Transverse colon (tissue), 4 donors: ENCODE measurements around the gene PLPPR2. TPM values are rescaled to one million over a fixed set of nuclear protein-coding genes. Genes with fewer than 3 reads are reported as not detected.
A peak's percentile ranks its signal among the peaks of the same experiment; 100 is the strongest.

ENCODE experiments used
- DNase-seq: peaks from one replicate; pipeline ENCODE4 v3.0.0-alpha.2; 2019
- H3K27ac ChIP-seq, 4 donors: fragments of 200-600 bp; sonication (generic); 2 replicates each; pipeline ENCODE4 v1.5.1; 2016 to 2018; ENCODE audit warnings: inconsistent platforms in 4 of 4
- H3K27me3 ChIP-seq: fragments of 200-600 bp; sonication (generic); 2 replicates; pipeline ENCODE4 v1.5.1; 2017; ENCODE audit warnings: inconsistent platforms
- H3K36me3 ChIP-seq, 4 donors: fragments of 200-600 bp; sonication (generic); 2 replicates each; pipeline ENCODE4 v1.5.1; 2017 to 2019; ENCODE audit warnings: inconsistent platforms in 4 of 4
- H3K4me1 ChIP-seq, 4 donors: fragments of 200-600 bp; sonication (generic); 2 replicates each; pipeline ENCODE4 v1.5.1; 2017 to 2020; ENCODE audit warnings: inconsistent platforms in 4 of 4
- H3K4me3 ChIP-seq, 4 donors: fragments of 200-600 bp; sonication (generic); 1 replicate in 1 of 4; 2 replicates in 3 of 4; pipeline versions ENCODE4 v1.5.1 to v1.6.1; 2017 to 2019; ENCODE audit warnings: inconsistent platforms in 4 of 4
- H3K9me3 ChIP-seq, 2 donors: fragments of 200-600 bp; sonication (generic); 2 replicates each; pipeline ENCODE4 v1.5.1; 2017 to 2019; ENCODE audit warnings: inconsistent platforms in 2 of 2
- CTCF ChIP-seq, 5 experiments: fragments of 200-600 bp in 3 of 5; fragments of 450-650 bp in 2 of 5; sonication (generic) in 3 of 5; IDR thresholded peaks; 1 replicate in 2 of 5; 2 replicates in 3 of 5; pipeline ENCODE4 v1.5.1; 2016 to 2017; ENCODE audit warnings: antibody characterized with exemption in 5 of 5, inconsistent platforms in 3 of 5, mild to moderate bottlenecking in 2 of 5, moderate library complexity in 1 of 5
- EP300 ChIP-seq: sonication (generic); formaldehyde crosslinking; IDR thresholded peaks from one replicate; pipeline ENCODE4 v1.6.1; 2017; ENCODE audit warnings: antibody characterized with exemption, low read depth
- POLR2A ChIP-seq: fragments of 450-650 bp; IDR thresholded peaks from one replicate; pipeline ENCODE4 v1.6.1; 2016; ENCODE audit warnings: antibody characterized with exemption, mild to moderate bottlenecking, moderate library complexity
- POLR2AphosphoS5 ChIP-seq, 3 donors: sonication (generic); formaldehyde crosslinking; IDR thresholded peaks; one replicate each; pipeline ENCODE4 v1.6.1; 2016; ENCODE audit warnings: antibody characterized with exemption in 3 of 3
- WGBS, 2 donors: methylation state at CpG; one replicate each; pipeline ENCODE4 v1.1.5; 2018; ENCODE audit warnings: low coverage in 1 of 2; 5-methylcytosine and 5-hydroxymethylcytosine counted together
- in situ Hi-C, 4 donors: fragments of 200-750 bp; cut with MboI; loops; one replicate each; pipeline versions ENCODE4 v1.15.0 to v1.15.1; 2017; ENCODE audit warnings: low sequenced_read_pairs in 3 of 4, low pct_ligation_motif_present in 1 of 4, low pct_unique_long_range_greater_than_20kb in 1 of 4
- intact Hi-C: fragments of 100-400 bp; cut with DNase I; formaldehyde crosslinking; loops from one replicate; pipeline ENCODE4 v1.15.1; 2023; ENCODE audit warnings: low total_unique reads
- total RNA-seq, 4 donors: library from RNA; depleted of rRNA; stranded (reverse); fragments of >200 nt; gene quantifications; one replicate each; pipeline ENCODE4 v1.1.0, GENCODE V29; 2016

The PLPPR2 gene
- total RNA-seq, 4 donors from 2014 or later, result 6.3 to 51.7 (median 11.5) TPM

- H3K36me3 ChIP-seq, result peaks cover 0 to under 1% (median 0%) of the 10 kb centered on the region in 4 donors
- no peaks in the 10 kb centered on the region for H3K9me3 ChIP-seq
- in situ Hi-C loops (no loop called here), intact Hi-C loops (no loop called here)
- H3K27ac ChIP-seq, result peak overlapping the region in 1 of 4 donors; percentile 2
- H3K27me3 ChIP-seq, result no peaks in the 10 kb centered on the region
- TF ChIP-seq CTCF (IDR thresholded peaks at IDR 0.05), result no peak
- no peak for TF ChIP-seq EP300
- no peak for TF ChIP-seq POLR2A
- TF ChIP-seq POLR2AphosphoS5 (IDR thresholded peaks at IDR 0.05), result no peak
- no peak overlapping the region for H3K4me3 ChIP-seq
- no peak for DNase-seq
- peaks cover 13 to 44% (median 20%) of the 10 kb centered on the region in 4 donors for H3K4me1 ChIP-seq
- WGBS, 2 donors, result 45 to 49% methylated on average over 3 to 7 of the region's 7 CpGs
Observed at GRCh38 chr19:11322269-11323024, 32.8 kb upstream of the PLPPR2 start.

- intact Hi-C loops (no loop called here), in situ Hi-C loops (no loop called here)
- Histone ChIP-seq H3K4me3 (no peak overlapping the region), H3K4me1 (peaks cover 13 to 39% (median 20%) of the 10 kb centered on the region in 4 donors), H3K9me3 (no peaks in the 10 kb centered on the region), H3K27ac (peak overlapping the region; percentile 65 to 78 (median 74)), H3K36me3 (peaks cover 0 to 8% (median 0%) of the 10 kb centered on the region in 4 donors), H3K27me3 (no peaks in the 10 kb centered on the region)
- DNase-seq, result no peak
- WGBS, 2 donors, result 29 to 72% methylated on average over 1 to 5 of the region's 5 CpGs
- TF ChIP-seq CTCF (IDR thresholded peaks at IDR 0.05) (no peak), POLR2A (no peak), POLR2AphosphoS5 (IDR thresholded peaks at IDR 0.05) (no peak), EP300 (no peak)
Observed at GRCh38 chr19:11323601-11324078, 31.6 kb upstream of the PLPPR2 start.

GRCh38 chr19:11324079-11324661 is 31.1 kb upstream of the PLPPR2 start:
- TF ChIP-seq POLR2A, result no peak
- no peak for TF ChIP-seq EP300
- TF ChIP-seq CTCF (IDR thresholded peaks at IDR 0.05), result no peak
- TF ChIP-seq POLR2AphosphoS5 (IDR thresholded peaks at IDR 0.05), result peak in 2 of 3 donors; percentile 56 to 61
- Histone ChIP-seq H3K36me3 (peaks cover 0 to 8% (median 0%) of the 10 kb centered on the region in 4 donors), H3K27me3 (no peaks in the 10 kb centered on the region), H3K4me1 (peaks cover 13 to 35% (median 19%) of the 10 kb centered on the region in 4 donors), H3K4me3 (no peak overlapping the region), H3K27ac (peak overlapping the region; percentile 65 to 78 (median 74)), H3K9me3 (no peaks in the 10 kb centered on the region)
- 8 to 15% methylated on average over 6 to 9 of the region's 10 CpGs for WGBS, 2 donors
- DNase-seq, result peak; percentile 81
- intact Hi-C loops, result no loop called here
- in situ Hi-C loops, result no loop called here

- no peak for DNase-seq
- WGBS, 2 donors, result 33 to 74% methylated on average over 1 to 11 of the region's 17 CpGs
- no peak overlapping the region for H3K4me3 ChIP-seq
- peaks cover 0 to 8% (median 0%) of the 10 kb centered on the region in 4 donors for H3K36me3 ChIP-seq
- in situ Hi-C loops, result no loop called here
- H3K4me1 ChIP-seq, result peaks cover 13 to 28% (median 17%) of the 10 kb centered on the region in 4 donors
- intact Hi-C loops, result no loop called here
- H3K27ac ChIP-seq, result peak overlapping the region; percentile 65 to 78 (median 74)
- no peaks in the 10 kb centered on the region for H3K27me3 ChIP-seq
- no peaks in the 10 kb centered on the region for H3K9me3 ChIP-seq
- TF ChIP-seq EP300, result no peak
- TF ChIP-seq CTCF (IDR thresholded peaks at IDR 0.05), result no peak
- no peak for TF ChIP-seq POLR2AphosphoS5 (IDR thresholded peaks at IDR 0.05)
- no peak for TF ChIP-seq POLR2A
Observed at GRCh38 chr19:11324748-11325389, 30.4 kb upstream of the PLPPR2 start.
